ENCODE data around the gene MPRIP.
A peak's percentile ranks its signal among the peaks of the same experiment; 100 is the strongest.

The MPRIP gene

DNA sequence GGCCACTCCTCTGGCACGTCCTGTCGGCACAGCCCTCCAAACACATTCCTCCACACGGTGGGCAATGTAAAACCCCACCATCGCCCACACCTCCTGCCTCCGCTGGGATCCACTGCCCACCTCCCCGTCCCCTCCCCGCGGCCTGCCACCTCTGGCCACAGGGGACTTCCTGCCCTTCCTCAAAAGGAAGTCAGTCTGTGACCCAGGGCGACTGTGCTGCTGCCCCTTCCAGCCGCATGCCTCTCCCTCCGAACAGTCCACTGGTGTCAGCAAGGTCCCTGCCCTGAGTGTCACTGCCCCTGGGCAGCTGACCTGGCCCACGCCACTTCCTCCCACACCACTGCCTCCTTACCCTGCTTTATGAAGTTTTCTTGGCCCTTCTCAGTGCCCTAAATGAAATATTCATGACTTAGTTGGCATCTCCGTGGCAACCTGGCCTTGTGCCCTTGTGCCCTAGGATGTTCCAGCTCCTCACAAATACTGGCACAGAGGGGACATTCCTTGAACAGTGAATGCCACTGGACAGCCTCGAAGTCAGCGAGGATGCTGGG, 161.9 kb downstream of the MPRIP start:
- no peak for DNase-seq (ENCODE audit: low read depth in 1 of 2, low spot score in 1 of 2)

DNA sequence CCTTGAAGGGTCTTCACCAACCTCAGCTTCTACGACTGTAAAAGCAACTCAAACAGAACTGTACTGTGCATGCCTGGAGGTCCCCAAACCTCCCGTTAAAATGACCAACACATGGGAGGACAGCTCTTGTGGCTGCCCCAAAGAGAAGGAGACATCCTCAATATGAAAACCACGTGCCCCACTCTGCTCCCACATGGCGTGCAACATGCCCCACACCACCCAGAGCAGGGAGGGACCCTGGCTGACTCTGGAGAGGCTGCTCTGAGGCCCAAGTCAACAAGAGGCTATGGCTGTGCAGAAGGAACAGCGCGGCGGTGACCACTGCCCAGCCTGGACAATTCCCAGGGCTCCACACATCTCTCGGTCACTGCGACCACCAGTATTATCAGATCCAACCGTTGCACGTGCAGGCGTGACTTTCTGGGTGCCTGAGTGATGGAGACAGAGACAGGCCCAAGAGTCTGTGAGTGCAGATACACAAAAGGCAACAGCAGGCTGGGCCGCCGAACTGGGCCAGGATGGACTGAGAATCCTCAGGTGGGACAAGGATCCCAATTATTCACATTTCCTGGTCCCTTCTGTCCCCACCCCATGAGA, 162.5 kb downstream of the MPRIP start:
- no peak for DNase-seq (ENCODE audit: low read depth in 1 of 2, low spot score in 1 of 2)

DNA sequence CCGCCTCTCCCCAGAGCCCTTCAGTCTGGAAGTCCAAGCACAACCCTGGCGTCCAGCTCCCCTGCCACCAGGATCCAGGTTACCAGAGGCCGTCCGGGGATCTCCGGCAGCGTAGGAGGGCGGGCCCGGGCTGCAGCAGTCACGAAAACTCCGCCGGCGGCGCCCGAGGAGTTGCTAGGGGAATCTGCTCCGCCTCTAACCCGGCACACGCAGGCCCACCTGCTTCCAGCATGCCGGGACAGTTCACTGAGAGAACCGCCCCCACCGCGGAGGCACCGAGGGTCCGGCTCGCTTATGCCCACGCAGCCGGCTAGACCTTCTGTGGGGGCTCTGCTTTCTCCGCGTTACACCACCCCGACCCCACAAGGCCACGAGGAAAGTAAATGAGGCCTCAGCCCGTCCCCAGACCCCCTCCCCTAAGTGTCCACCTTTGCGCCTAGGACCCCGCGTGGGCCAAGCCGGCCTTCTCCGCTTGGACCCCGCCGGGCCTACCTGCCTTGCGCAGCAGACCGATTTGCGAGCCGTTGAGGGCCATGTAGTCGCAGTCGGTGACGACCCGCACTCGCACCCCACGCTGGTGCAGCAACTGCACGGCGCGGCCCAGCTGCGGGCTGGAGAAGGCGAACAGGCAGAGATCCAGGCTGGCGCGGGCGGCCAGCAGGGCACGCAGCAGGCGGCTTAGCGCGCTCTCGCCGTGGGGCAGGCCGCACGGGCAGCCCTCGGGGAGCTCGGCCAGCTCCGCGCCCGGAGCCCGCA, 163.3 kb downstream of the MPRIP start:
- DNase-seq (ENCODE audit: low read depth in 1 of 2, low spot score in 1 of 2): peak; percentile 33 to 38

DNA sequence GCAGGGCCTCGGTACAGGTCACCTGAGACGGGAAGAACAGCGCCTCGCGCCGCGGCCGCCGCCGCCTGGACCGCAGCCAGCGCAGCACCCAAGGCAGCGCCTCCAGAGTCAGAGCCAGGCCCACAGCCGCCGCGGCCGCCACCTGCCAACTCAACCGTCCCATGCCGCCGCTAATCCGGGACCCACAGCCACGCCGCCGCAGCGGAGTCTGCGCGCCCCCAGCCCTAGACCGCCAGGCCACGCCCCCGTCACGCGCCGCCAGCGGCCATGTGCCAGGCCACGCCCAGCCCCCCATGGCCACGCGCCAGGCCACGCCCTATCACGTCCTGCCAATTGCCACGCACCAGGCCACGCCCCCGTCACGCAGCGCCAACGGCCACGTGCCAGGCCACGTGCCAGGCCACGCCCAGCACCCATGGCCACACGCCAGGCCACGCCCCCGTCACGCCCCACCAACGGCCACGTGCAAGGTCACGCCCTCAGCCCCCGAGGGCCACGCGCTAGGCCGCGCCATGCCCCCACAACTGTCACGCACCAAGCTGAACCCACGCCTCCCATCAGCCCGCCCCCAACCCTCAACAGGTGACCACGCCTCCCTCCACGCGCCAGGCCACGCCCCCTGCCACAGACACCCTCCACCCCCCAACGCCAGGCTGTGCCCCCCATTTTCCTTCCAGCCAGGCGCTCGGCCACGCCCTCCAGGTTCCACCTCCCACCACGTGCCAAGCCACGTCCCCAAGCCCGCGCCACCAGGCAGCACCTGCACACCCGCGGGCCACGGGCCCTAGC, 164.1 kb downstream of the MPRIP start, which contains the start of gene PLD6:
TSS of gene PLD6 (minus strand) at position 210 of the 789 bp plus-strand sequence. CDS start at position 163, 47 bp downstream.
- peak; percentile 84 to 85 for DNase-seq (ENCODE audit: low read depth in 1 of 2, low spot score in 1 of 2)

DNA sequence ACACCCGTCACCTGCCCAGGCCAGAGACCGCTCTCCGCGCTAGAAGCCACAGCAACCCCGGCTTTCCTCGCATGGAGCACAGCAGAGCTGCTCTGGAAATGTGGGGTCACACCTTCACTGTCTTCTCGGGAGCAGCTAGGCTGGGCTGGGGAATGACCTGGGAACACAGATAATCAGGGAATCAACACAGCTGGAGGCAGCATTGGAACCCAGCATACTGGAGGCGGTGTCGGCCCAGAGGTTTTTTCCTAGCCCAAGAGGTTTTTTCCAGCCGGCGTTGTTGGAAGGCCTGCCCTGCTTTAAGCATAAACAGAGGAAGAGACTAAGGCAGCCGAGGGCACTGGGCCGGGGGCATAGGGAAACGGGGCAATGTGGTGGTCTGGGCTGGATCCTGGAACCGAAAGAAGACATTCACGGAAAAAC, 164.7 kb downstream of the MPRIP start:
- no peak for DNase-seq (ENCODE audit: low read depth in 1 of 2, low spot score in 1 of 2)

DNA sequence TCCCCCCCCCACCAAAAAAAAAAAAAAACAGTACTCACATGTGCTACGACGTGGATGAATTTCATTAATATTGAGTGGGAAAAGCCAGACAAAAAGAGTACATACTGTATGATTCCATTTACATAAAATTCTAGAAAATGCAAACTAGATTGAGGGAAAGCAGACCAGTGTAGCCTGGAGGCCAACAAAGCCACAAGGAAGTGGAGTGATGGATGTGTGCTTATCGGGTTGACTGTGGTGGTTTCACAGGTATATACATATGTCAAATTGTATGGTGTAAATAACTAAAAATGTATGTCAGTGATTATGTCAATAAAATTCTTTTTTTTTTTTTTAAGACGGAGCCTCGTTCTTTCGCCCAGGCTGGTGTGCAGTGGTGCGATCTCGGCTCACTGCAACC, 165.7 kb downstream of the MPRIP start:
- no peak for DNase-seq (ENCODE audit: low read depth in 1 of 2, low spot score in 1 of 2)

DNA sequence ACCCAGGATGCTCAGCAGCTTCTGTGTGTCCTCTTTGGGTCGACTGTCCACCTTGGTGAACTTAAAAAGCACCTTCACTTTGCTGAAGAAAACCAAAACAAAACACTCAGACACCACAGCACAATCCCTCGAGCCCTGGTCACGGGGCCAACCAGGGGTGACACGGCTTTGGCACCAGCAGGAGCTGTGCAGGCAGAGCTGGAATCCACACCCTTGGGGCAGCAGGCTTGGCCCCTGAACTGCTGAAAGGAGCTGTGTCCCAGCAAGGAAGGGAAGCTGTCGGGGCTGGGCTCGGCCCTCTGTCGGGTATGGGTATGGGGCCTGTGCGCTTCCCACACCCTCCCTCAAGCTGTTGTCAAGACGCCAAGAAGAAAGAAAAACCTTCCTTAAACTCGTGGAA, 171.5 kb downstream of the MPRIP start:
- no peak for DNase-seq (ENCODE audit: low read depth in 1 of 2, low spot score in 1 of 2)

DNA sequence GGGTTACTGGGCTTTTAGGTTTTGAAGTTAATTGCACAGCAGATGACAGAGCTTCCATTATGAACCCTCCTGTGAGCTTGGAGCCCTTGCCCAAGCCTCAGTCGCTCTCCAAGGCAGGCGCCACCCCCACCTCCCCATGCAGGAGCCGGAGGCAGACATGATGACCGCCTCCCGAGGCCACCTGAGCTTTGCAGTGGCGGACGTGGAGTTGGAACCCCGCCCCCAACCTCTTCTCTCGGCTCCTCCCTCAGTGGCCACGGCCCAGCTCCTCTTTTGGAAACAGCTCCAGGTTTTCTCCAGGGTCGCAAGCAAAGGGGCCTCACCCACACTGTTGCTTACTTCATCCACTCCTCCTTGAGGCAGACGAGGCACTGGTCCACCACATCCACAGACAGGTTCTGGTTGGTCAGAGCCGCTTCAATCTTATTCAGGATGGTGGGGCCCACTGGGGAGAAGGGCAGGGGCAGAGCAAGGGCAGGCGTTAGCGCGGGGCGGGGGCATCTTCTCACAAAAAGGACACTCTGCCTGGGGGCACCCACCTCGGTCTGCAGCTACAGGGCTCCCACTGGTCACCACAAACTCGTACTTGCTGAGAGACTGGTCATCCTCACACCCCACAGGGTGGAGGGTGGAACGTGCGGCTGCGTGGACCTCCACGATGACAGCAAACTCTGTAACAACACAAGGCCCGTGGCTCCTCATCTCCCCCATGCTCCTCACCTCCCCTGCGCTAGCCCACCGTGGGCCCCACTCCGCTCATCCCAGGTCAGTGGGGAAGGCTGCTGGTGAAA, 172.6 kb downstream of the MPRIP start:
- DNase-seq (ENCODE audit: low read depth in 1 of 2, low spot score in 1 of 2): no peak

DNA sequence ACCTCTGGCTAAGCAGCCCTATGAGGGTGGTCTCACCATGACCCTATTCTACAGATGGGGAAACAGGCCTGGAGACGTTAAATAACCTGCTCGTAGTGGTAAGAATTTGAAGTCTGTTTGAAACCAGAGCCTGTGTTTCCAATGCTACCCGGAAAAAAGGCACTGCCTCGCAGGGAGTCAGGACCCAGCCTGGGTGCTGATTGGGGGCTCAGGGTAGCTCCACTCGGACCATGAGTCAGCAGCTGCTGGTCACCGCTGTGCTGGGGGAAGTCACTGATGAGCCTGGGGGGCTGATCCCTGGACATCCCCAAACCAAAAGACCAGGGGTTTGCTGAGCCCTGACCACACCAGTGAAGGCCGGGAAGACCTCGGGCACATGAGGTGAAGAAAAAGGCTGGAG, 173.3 kb downstream of the MPRIP start:
- DNase-seq (ENCODE audit: low read depth in 1 of 2, low spot score in 1 of 2): no peak

DNA sequence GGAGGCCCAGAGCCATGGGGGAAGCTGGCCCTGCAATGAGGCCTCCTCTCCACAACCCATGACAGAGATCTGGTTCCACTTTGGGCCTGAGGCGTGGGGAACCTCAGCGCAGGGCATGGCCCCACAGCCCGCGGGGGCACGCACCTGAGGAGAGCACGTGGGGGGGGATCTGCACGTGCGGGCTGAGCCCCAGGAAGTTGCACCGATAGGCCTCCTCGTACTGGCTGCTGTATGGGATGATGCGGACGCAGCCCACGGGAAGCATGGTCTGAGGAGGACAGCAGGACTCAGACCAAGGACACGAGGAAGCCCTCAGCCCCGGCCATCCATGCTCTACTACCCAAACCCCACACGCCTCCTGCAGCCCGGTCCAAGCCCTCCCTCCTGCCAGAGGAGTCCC, 174.0 kb downstream of the MPRIP start:
- no peak for DNase-seq (ENCODE audit: low read depth in 1 of 2, low spot score in 1 of 2)

DNA sequence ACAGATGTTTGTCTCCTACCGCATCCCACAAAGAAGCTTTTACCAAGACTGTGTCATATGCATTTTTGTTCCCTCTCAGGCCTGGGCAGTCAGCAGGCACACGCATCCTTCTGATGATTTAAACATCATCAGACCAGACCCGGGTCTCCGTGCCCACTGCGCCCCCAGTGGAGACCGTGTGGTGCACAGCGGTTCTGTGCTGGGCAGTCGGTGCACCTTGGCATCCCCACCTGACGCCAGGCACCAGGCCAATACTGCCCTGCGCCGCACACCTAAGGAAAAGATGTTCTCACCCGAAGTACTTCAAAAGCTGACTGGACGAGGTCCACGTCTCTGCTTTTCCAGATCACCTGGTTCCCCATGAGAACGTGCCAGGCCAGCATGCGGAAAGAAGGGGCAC, 174.5 kb downstream of the MPRIP start:
- DNase-seq (ENCODE audit: low read depth in 1 of 2, low spot score in 1 of 2): no peak

DNA sequence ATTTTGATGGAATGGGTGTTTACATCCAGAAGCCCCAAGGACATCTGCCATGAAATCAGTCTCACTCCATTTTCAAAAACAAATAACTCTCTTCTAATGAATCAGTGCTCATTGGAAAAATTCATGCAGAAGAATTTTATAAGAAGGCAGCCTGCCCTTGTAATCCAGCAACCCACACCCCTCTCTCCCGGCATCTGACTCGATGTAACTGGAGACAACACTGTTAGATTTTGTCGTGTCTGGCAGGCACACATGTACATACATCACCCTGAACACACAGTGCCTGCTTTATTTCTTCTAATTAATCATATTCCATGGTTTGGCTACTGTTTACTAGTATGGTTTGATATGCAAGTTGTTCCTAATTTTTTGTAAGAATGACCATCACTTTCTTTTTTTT, 175.7 kb downstream of the MPRIP start:
- no peak for DNase-seq (ENCODE audit: low read depth in 1 of 2, low spot score in 1 of 2)

DNA sequence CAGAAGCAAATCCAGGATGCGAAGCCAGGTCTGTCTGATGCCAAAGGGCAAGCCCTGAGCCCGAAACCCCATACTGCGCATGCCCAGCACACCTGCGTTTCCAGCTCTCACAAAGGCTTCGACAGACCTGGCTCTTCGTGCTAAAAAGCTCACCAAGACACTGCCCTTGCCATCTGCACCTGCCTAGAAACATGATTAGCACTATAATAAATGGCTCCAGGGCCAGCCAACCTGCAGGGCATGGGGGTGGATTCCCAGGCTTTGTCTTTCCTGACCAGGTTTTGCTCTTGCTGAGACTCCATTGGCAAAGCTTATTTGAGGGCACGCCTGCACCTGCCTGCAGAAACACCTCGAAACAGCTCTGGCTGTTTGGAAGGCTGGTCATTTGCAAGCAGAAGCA, 178.3 kb downstream of the MPRIP start:
- no peak for DNase-seq (ENCODE audit: low read depth in 1 of 2, low spot score in 1 of 2)

DNA sequence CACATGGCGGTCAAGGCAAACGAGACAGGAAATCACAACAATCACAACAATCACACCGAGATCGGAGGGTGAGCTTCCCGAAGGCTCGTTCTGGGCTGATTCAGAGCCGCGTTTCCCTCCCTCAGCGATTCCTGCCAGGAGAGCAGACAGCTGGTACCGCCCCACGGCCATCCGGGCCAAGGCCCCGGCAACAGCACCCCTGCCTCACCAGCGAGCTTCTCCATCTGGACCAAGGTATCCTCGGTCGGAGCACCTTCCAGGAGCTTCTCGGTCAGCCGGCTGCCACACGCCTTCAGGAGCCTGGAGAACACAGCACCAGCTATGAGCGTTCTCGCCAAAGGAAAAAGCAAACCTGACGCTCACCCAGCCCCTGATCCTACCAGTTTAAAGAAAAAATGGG, 179.1 kb downstream of the MPRIP start:
- DNase-seq (ENCODE audit: low read depth in 1 of 2, low spot score in 1 of 2): no peak

DNA sequence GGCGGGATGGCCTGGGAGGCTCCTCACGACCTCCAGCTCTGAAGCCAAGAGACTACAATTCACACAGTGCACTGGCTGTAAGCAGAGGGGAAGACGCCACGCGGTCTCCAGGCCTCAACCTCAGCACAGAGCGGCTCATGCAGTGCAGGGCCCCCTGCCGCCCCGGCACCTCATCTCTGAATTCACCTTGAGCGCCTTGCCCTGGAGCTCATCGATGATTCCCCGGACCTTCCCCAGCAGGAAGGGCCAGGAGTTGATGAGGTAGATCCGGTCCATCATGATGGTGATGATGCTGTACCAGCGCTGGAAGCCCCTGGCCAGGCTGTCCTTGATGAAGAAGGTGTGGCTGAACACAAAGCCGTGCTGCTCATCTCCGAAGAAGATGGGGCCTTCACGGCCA, 181.5 kb downstream of the MPRIP start:
- no peak for DNase-seq (ENCODE audit: low read depth in 1 of 2, low spot score in 1 of 2)

DNA sequence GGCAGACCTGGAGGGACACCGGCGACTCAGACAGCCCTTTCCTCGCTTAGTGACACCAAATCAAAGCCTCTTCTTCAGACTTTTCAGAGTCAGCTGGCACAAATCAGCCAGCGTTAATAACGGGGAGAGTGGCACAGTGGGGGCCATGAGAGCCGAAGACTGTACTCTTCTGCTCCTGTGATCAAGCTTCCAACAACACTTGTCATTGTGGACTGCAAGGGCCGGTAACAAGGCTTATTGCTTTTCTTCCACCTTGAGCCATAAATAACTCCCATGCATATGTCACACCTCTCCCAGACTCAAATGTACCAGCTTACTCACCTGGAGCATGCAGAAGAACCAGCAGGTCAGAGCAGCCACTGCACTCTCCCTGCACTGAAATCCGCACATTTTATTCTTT, 181.9 kb downstream of the MPRIP start:
- DNase-seq (ENCODE audit: low read depth in 1 of 2, low spot score in 1 of 2): no peak

DNA sequence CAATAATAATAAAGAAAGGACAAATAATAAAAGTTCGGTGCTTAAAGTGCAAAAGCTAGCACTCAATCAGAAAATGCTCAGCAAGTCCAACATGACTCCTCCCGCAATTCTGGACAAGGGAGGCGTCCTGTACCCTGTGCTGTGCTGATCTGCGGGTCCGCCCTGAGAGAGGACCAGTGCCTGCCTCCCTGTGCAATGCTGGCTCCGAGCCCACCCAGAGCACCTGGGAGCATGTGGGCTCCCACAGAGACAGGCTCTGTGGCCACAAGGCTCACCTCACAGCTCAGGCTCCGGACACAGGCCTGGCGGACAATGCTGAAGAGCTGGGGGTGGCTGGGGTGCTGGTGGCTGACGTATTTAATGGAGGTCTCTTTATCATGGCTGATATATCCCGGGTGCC, 183.6 kb downstream of the MPRIP start:
- no peak for DNase-seq (ENCODE audit: low read depth in 1 of 2, low spot score in 1 of 2)

DNA sequence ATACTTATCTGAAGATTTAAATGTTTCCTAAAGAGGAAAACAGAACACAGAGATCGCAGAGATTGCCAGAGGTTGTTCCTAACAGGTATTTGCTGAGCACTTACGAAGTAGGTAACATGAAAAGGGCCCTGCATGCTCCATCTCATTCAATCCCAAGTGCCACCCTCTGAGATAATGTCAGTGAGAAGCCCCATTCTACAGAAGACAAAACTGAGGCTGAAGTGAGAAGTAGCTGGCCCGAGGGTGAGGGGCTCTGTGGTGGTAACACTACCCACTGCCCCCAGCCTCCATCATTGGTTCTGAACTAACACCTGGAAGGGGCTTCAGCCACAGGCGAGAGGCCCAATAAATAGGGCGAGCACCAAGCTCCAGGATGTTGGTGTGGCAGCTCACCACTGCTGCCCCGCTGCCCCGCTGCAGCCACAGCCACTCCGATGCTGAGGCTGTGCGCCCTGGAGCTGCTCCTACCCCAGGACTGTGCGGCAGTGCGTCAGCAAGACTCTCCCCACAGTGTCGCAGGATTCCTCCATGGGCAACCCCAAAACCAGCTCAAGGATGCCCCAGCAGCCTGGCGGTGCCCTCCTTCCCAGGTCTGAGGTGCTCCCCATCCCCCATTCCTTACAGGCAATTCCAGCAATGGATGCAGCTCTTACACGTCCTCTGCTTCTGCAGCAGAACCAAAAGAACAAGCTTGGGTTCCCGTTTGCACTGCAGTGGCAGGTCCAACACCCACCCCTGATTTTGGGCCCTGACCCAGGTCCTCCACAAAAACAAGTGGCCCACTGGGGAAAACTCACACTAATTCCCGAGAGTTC, 184.4 kb downstream of the MPRIP start:
- no peak for DNase-seq (ENCODE audit: low read depth in 1 of 2, low spot score in 1 of 2)

DNA sequence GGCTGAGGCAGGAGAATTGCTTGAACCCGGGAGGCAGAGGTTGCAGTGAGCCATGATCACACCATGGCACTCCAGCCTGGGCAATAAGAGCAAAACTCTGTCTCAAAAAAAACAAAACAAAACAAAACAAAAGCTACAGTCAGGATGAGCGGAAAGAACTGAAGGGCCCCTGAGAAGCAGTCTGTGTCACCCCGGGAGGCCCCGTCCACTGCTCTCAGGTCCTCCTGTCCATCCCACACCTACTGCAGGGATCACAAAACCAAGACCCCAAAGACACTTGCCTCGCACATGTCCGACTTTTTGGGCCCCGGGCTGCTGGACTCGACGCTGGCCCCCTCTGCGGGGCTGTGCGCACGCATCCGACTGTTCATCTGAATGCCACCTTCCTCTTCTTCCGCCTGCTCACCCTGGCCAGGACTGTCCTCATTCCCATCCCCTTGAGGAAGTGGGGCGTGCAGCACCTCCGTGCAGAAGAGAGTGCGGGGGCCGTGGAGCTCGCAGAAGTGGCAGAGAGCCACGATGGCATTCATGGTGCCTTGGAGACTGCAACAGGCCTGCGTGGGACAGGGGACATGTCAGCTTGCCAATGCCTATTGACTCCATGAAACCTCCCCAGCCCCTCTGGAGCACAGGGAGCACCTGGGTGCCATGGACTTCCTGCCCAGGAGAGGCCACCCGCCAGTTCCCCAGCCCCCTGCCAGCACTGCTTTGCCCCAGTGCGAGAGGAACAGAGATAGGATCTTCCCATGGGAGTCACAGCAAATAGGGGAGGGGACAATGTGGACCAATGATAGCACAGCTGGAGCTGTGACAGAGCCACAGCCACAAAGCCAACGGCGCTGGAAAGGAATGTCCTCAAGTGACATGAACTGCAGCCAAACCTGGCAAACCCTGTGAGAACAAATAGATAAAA, 185.6 kb downstream of the MPRIP start:
- DNase-seq (ENCODE audit: low read depth in 1 of 2, low spot score in 1 of 2): no peak

All from activated CD4-positive, alpha-beta T cell treated with anti-CD3 and anti-CD28 coated beads, Interleukin-2, amount 50 U/mL, for 24 hours (primary cell).